Caco-2 (cell line): ENCODE data around the gene UQCRC2. TPM values are rescaled to one million over a fixed set of nuclear protein-coding genes. Genes with fewer than 3 reads are reported as not detected.

ENCODE experiments used
- BruUV-seq: library from RNA; stranded (reverse); fragments of 400-500 nt; replicated peaks from 2 replicates; lab custom pipeline; 2021; lab: Mats Ljungman, UMichigan
- CTCF ChIA-PET: fragments of 300-600 bp; sonication (Branson Sonifier 250); formaldehyde crosslinking; loops from one replicate; lab custom pipeline; 2022; ENCODE audit warnings: antibody characterized with exemption; lab: Charles Lee
- POLR2A ChIA-PET: fragments of 300-600 bp; sonication (Branson Sonifier 250); formaldehyde crosslinking; loops from one replicate; lab custom pipeline; 2022; ENCODE audit warnings: antibody characterized with exemption; lab: Charles Lee
- DNase-seq, 2 experiments: peaks; one replicate each; pipeline versions ENCODE4 v3.0.0 to v3.0.0-alpha.2; 2020 to 2022
- H3K27me3 ChIP-seq: replicated peaks from 2 replicates; pipeline ENCODE4 v1.6.0; 2011; ENCODE audit warnings: low read length; ENCODE audit not compliant: control insufficient read depth, insufficient read depth
- H3K36me3 ChIP-seq: 2 replicates; pipeline ENCODE4 v1.5.1; 2011; ENCODE audit warnings: low read length; ENCODE audit not compliant: control insufficient read depth, insufficient read depth
- H3K4me1 ChIP-seq: fragments of 250-450 bp; sonication (Bioruptor Pico); 2 replicates; pipeline ENCODE4 v1.5.1; 2020; ENCODE audit warnings: mild to moderate bottlenecking
- H3K4me3 ChIP-seq: 2 replicates; pipeline ENCODE4 v1.5.1; 2011; ENCODE audit warnings: low read depth, mild to moderate bottlenecking, control low read depth, low read length
- H3K9me3 ChIP-seq: fragments of 250-450 bp; sonication (Bioruptor Pico); 2 replicates; pipeline ENCODE4 v1.5.1; 2020; ENCODE audit warnings: mild to moderate bottlenecking, moderate library complexity
- H3K27ac Mint-ChIP-seq: one replicate; pipeline ENCODE4 v1.8.0; 2022; ENCODE audit warnings: mixed read lengths; ENCODE audit not compliant: unreplicated experiment
- H3K27me3 Mint-ChIP-seq: one replicate; pipeline ENCODE4 v1.8.0; 2022; ENCODE audit warnings: mixed read lengths; ENCODE audit not compliant: insufficient read depth, unreplicated experiment
- H3K36me3 Mint-ChIP-seq: one replicate; pipeline ENCODE4 v1.8.0; 2022; ENCODE audit warnings: mild to moderate bottlenecking, mixed read lengths; ENCODE audit not compliant: insufficient read depth, unreplicated experiment
- H3K4me1 Mint-ChIP-seq: one replicate; pipeline ENCODE4 v1.8.0; 2022; ENCODE audit warnings: low read depth, mixed read lengths; ENCODE audit not compliant: unreplicated experiment
- H3K4me3 Mint-ChIP-seq: one replicate; pipeline ENCODE4 v1.8.0; 2022; ENCODE audit warnings: mild to moderate bottlenecking, moderate library complexity, mixed read lengths; ENCODE audit not compliant: unreplicated experiment
- H3K9me3 Mint-ChIP-seq: one replicate; pipeline ENCODE4 v1.8.0; 2022; ENCODE audit warnings: mixed read lengths; ENCODE audit not compliant: unreplicated experiment
- CTCF ChIP-seq, 2 experiments: fragments of 200-600 bp in 1 of 2; IDR thresholded peaks; 1 replicate in 1 of 2; 2 replicates in 1 of 2; pipeline versions ENCODE4 v1.5.1 to v1.8.0; 2011 to 2022; ENCODE audit warnings: antibody characterized with exemption in 1 of 2, control low read depth in 1 of 2, inconsistent platforms in 1 of 2, low read depth in 1 of 2, low read length in 1 of 2, mild to moderate bottlenecking in 1 of 2, moderate library complexity in 1 of 2; ENCODE audit not compliant: insufficient read depth in 1 of 2, severe bottlenecking in 1 of 2, unreplicated experiment in 1 of 2
- intact Hi-C: fragments of 100-400 bp; cut with micrococcal nuclease; formaldehyde crosslinking; loops from one replicate; pipeline ENCODE4 v1.10.0; 2022; ENCODE audit not compliant: unreplicated experiment
- total RNA-seq: library from RNA; stranded (reverse); gene quantifications from 2 replicates; pipeline ENCODE4 v1.2.3, GENCODE V29; 2022

Gene UQCRC2
- total RNA-seq, 1 experiment from 2014 or later, result 225 TPM

- Mint-ChIP-seq H3K27ac (peak overlapping the region; percentile 72), H3K9me3 (no peaks in the 10 kb centered on the region), H3K36me3 (no peaks in the 10 kb centered on the region), H3K4me1 (peaks cover 12% of the 10 kb centered on the region), H3K4me3 (peak overlapping the region; percentile 87), H3K27me3 (no peaks in the 10 kb centered on the region)
- H3K4me3 ChIP-seq, result peak overlapping the region; percentile 95
- BruUV-seq, result no TSS peak
- no peak for TF ChIP-seq CTCF (IDR thresholded peaks at IDR 0.05; ENCODE audit: insufficient read depth in 1 of 2, low read depth in 1 of 2, low read length in 1 of 2, severe bottlenecking in 1 of 2, unreplicated experiment in 1 of 2)
- no peaks in the 10 kb centered on the region for H3K27me3 ChIP-seq
- no peaks in the 10 kb centered on the region for H3K36me3 ChIP-seq
- ChIA-PET POLR2A (interaction anchor here (0.5 kb wide), 2 partner anchors 26 to 59 kb away, joined by 3 to 15 read pairs; no protein-coding TSS in a partner anchor), CTCF (interaction anchor here (1.0 to 3.5 kb wide), 8 partner anchors 9 to 181 kb away, joined by 3 to 36 read pairs (median 5); no protein-coding TSS in a partner anchor)
- peak in 1 of 2 experiments; percentile 29 for DNase-seq
- no peaks in the 10 kb centered on the region for H3K9me3 ChIP-seq
- H3K4me1 ChIP-seq, result no peaks in the 10 kb centered on the region
- intact Hi-C loops, result no loop called here
Observed at GRCh38 chr16:22008215-22009059, 55.3 kb downstream of the UQCRC2 start.

- peaks cover 12% of the 10 kb centered on the region for H3K4me1 Mint-ChIP-seq
- DNase-seq, result no peak
- no peaks in the 10 kb centered on the region for H3K36me3 ChIP-seq
- H3K4me3 Mint-ChIP-seq, result no peak overlapping the region
- H3K4me3 ChIP-seq, result no peak overlapping the region
- H3K9me3 ChIP-seq, result no peaks in the 10 kb centered on the region
- H3K9me3 Mint-ChIP-seq, result no peaks in the 10 kb centered on the region
- H3K27me3 ChIP-seq, result no peaks in the 10 kb centered on the region
- POLR2A ChIA-PET, result no interaction called here
- H3K36me3 Mint-ChIP-seq, result no peaks in the 10 kb centered on the region
- no TSS peak for BruUV-seq
- no peak for TF ChIP-seq CTCF (IDR thresholded peaks at IDR 0.05; ENCODE audit: insufficient read depth in 1 of 2, low read depth in 1 of 2, low read length in 1 of 2, severe bottlenecking in 1 of 2, unreplicated experiment in 1 of 2)
- CTCF ChIA-PET, result interaction anchor here (0.7 kb wide), 1 partner anchor 12 kb away, joined by 3 read pairs; no protein-coding TSS in a partner anchor
- intact Hi-C loops, result no loop called here
- no peaks in the 10 kb centered on the region for H3K4me1 ChIP-seq
- H3K27ac Mint-ChIP-seq, result no peak overlapping the region
- H3K27me3 Mint-ChIP-seq, result no peaks in the 10 kb centered on the region
Observed at GRCh38 chr16:22010902-22011301, 57.7 kb downstream of the UQCRC2 start.

GRCh38 chr16:22012241-22012640 lies 59.1 kb downstream of the UQCRC2 start:
- ChIA-PET CTCF (interaction anchor here (0.6 to 1.2 kb wide), 2 partner anchors 33 to 66 kb away, joined by 3 to 4 read pairs; no protein-coding TSS in a partner anchor), POLR2A (no interaction called here)
- Mint-ChIP-seq H3K27me3 (no peaks in the 10 kb centered on the region), H3K27ac (no peak overlapping the region), H3K4me1 (peaks cover 2% of the 10 kb centered on the region), H3K36me3 (no peaks in the 10 kb centered on the region), H3K4me3 (no peak overlapping the region), H3K9me3 (no peaks in the 10 kb centered on the region)
- H3K4me3 ChIP-seq, result no peak overlapping the region
- H3K27me3 ChIP-seq, result no peaks in the 10 kb centered on the region
- no peaks in the 10 kb centered on the region for H3K4me1 ChIP-seq
- intact Hi-C loops, result no loop called here
- H3K36me3 ChIP-seq, result no peaks in the 10 kb centered on the region
- no TSS peak for BruUV-seq
- no peak for DNase-seq
- H3K9me3 ChIP-seq, result no peaks in the 10 kb centered on the region
- no peak for TF ChIP-seq CTCF (IDR thresholded peaks at IDR 0.05; ENCODE audit: insufficient read depth in 1 of 2, low read depth in 1 of 2, low read length in 1 of 2, severe bottlenecking in 1 of 2, unreplicated experiment in 1 of 2)
